ENCODE results near the gene PANK4. TPM values are rescaled to one million over a fixed set of nuclear protein-coding genes. Genes with fewer than 3 reads are reported as not detected.
"Not testable (repeated sequence)": the region's sequence is repeated elsewhere in the genome, so short reads cannot be mapped to it uniquely, and the experiment has no call there.

Gene PANK4
- total RNA-seq, 2 experiments from 2014 or later, result 42.9 to 47.0 TPM

DNA sequence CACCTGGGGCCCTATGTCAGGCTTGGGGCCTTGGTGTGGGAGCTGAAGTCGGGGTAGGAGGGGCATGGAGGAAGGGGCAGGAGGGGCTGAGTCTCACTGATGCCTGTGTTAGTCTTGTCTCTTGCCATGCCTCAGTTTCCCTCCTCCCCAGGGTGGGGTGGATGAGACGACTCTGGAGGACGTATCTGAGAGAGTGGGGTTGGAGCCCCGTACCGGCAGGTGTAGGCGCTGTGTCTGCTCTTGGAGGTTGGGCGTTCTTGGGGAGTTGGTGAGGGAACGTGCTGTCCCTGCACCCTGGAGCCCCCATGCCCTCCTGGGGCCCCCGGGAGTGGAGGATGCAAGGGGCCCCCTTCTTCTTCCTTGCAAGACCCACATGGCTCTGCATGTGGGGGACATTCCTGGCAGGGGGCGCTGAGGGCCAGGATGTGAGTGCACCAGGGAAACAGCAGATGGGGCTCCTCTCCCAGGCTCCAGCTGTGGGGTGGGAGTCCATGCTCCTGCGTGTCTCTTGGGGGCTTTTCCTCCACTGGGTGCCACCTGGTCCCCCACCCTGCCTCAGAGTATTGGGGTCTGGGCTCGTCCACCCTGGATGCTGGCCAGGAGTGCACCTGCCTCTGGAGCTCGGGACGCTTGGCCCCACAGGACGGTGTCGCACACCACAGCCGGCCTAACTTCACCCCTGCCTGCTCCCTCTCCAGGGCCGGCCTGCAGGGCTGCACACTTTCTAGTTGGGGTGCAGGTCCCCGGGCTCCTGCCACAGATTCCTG is 28.4 kb upstream of the PANK4 start:
- Mint-ChIP-seq H3K36me3 (ENCODE audit: low read depth) (peaks cover 20% of the 10 kb centered on the region), H3K27me3 (no peaks in the 10 kb centered on the region), H3K9me3 (no peaks in the 10 kb centered on the region), H3K4me1 (ENCODE audit: low read depth) (peaks cover 33% of the 10 kb centered on the region), H3K27ac (peak overlapping the region; percentile 98), H3K4me3 (peak overlapping the region; percentile 97)
- H3K9me3 ChIP-seq (ENCODE audit: control insufficient read depth in 1 of 2, insufficient read depth in 1 of 2, low read length in 2 of 2), result no peaks in the 10 kb centered on the region
- ChIA-PET POLR2A (interaction anchor here (1.3 to 5.7 kb wide), 6 partner anchors 8 to 163 kb away, joined by 3 to 133 read pairs (median 20); partner anchors contain the start of genes MORN1, PRXL2B and RER1), CTCF (interaction anchor here (1.0 to 3.0 kb wide), 5 partner anchors 10 to 89 kb away, joined by 3 to 38 read pairs (median 5); no protein-coding TSS in a partner anchor)
- H3K4me1 ChIP-seq (ENCODE audit: insufficient read depth, low read length), result peaks cover 58% of the 10 kb centered on the region
- H3K36me3 ChIP-seq (ENCODE audit: insufficient read depth, low read length), result peaks cover 24% of the 10 kb centered on the region
- DNase-seq, result peak in 13 of 14 experiments; percentile 23 to 79 (median 60)
- H3K27ac ChIP-seq (ENCODE audit: low read depth in 1 of 2, low read length in 2 of 2), result peak overlapping the region; percentile 96
- no peaks in the 10 kb centered on the region for H3K27me3 ChIP-seq (ENCODE audit: control insufficient read depth in 1 of 2, insufficient read depth in 2 of 2, low read length in 2 of 2)
- TF ChIP-seq, protein P1, sequence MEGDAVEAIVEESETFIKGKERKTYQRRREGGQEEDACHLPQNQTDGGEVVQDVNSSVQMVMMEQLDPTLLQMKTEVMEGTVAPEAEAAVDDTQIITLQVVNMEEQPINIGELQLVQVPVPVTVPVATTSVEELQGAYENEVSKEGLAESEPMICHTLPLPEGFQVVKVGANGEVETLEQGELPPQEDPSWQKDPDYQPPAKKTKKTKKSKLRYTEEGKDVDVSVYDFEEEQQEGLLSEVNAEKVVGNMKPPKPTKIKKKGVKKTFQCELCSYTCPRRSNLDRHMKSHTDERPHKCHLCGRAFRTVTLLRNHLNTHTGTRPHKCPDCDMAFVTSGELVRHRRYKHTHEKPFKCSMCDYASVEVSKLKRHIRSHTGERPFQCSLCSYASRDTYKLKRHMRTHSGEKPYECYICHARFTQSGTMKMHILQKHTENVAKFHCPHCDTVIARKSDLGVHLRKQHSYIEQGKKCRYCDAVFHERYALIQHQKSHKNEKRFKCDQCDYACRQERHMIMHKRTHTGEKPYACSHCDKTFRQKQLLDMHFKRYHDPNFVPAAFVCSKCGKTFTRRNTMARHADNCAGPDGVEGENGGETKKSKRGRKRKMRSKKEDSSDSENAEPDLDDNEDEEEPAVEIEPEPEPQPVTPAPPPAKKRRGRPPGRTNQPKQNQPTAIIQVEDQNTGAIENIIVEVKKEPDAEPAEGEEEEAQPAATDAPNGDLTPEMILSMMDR (IDR thresholded peaks at IDR 0.05), result peak; percentile 80
- ATAC-seq (ENCODE audit: poor library complexity), result peak; percentile 46
- H3K4me3 ChIP-seq (ENCODE audit: low read length), result peak overlapping the region; percentile 99
- intact Hi-C loops (cut with DNase I, micrococcal nuclease), result loop anchor here in 1 of 2 experiments (1.0 kb wide), 4 partner anchors 30 to 285 kb away; no protein-coding TSS in a partner anchor

DNA sequence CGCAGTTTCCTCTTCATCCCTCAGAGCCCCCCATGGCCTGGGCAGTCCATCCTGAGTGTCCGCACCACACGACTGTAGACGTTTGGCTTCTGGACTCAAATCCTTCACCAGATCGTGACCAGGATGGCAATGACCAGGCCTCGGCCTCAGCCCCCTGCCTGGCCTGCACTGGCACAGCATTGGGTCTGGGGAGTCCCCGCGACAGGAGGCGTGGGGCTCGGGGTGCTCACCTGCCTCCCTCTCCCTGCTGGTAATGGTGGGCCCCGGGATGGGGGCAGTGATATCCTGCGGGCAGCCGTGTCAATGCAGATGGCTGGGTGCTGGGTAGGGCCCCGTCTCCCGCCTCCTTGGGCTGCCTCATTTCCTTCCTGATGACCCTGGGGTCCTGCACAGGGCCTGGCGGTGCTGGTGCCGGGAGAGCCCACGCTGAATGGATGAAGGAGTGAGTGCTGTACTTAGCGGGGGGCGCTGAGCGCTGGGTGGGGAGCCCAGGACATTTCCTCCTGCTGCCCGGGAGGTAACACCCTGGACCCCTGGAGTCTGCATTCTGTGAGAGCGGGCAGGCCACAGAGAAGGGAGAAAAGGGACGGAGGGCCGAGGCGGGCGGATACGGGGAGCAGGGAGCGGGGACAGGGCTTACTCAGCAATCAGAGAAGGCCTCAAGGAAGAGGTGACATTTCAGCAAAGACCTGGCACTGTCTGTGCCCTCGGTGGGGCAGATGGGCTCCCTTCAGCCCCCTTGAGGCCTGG is 27.6 kb upstream of the PANK4 start:
- Histone ChIP-seq H3K9me3 (ENCODE audit: control insufficient read depth in 1 of 2, insufficient read depth in 1 of 2, low read length in 2 of 2) (no peaks in the 10 kb centered on the region), H3K27me3 (ENCODE audit: control insufficient read depth in 1 of 2, insufficient read depth in 2 of 2, low read length in 2 of 2) (no peaks in the 10 kb centered on the region), H3K36me3 (ENCODE audit: insufficient read depth, low read length) (peaks cover 16% of the 10 kb centered on the region), H3K4me3 (ENCODE audit: low read length) (no peak overlapping the region), H3K4me1 (ENCODE audit: insufficient read depth, low read length) (peaks cover 59% of the 10 kb centered on the region), H3K27ac (ENCODE audit: low read depth in 1 of 2, low read length in 2 of 2) (no peak overlapping the region)
- peaks cover 19% of the 10 kb centered on the region for H3K36me3 Mint-ChIP-seq (ENCODE audit: low read depth)
- peaks cover 35% of the 10 kb centered on the region for H3K4me1 Mint-ChIP-seq (ENCODE audit: low read depth)
- CTCF ChIA-PET, result interaction anchor here (1.0 to 3.0 kb wide), 3 partner anchors 31 to 90 kb away, joined by 3 to 38 read pairs (median 5); no protein-coding TSS in a partner anchor
- ATAC-seq (ENCODE audit: poor library complexity), result no peak
- H3K9me3 Mint-ChIP-seq, result no peaks in the 10 kb centered on the region
- TF ChIP-seq, protein P1 (IDR thresholded peaks at IDR 0.05), result no peak
- POLR2A ChIA-PET, result interaction anchor here (5.7 kb wide), 1 partner anchor 32 kb away, joined by 133 read pairs; the partner anchor contains the start of gene PRXL2B
- H3K27me3 Mint-ChIP-seq, result no peaks in the 10 kb centered on the region
- peak overlapping the region; percentile 98 for H3K27ac Mint-ChIP-seq
- intact Hi-C loops (cut with DNase I, micrococcal nuclease), result no loop called here
- peak overlapping the region; percentile 97 for H3K4me3 Mint-ChIP-seq
- no peak for DNase-seq

DNA sequence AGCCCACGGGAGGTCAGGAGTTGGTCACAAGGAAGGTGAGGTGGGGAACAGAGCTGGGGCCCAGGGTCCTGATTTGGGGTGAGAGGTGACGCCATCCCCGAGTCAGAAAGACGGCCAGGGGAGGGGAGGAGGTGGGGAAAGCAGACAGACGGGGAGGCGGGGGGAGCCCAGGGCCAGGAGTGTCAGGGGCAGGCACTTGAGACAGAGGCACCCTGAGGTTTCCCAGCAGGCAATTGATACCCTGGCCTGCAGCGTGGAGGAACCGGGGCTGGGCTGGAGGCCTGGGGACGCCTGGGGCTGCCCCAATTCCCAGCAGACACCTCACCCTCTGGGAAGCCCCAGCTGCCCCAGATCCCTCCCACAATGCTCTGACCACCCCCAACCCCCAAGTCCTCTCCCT is 26.7 kb upstream of the PANK4 start:
- H3K27me3 Mint-ChIP-seq; ATAC-seq (ENCODE audit: poor library complexity); H3K4me3 Mint-ChIP-seq; CTCF ChIA-PET; POLR2A ChIA-PET; intact Hi-C loops (cut with DNase I, micrococcal nuclease); H3K27ac ChIP-seq (ENCODE audit: low read depth in 1 of 2, low read length in 2 of 2); H3K4me3 ChIP-seq (ENCODE audit: low read length); DNase-seq; H3K27ac Mint-ChIP-seq; H3K9me3 ChIP-seq (ENCODE audit: control insufficient read depth in 1 of 2, insufficient read depth in 1 of 2, low read length in 2 of 2); H3K27me3 ChIP-seq (ENCODE audit: control insufficient read depth in 1 of 2, insufficient read depth in 2 of 2, low read length in 2 of 2); H3K9me3 Mint-ChIP-seq; H3K36me3 ChIP-seq (ENCODE audit: insufficient read depth, low read length): not testable (repeated sequence)
- peaks cover 13% of the 10 kb centered on the region for H3K36me3 Mint-ChIP-seq (ENCODE audit: low read depth)
- H3K4me1 Mint-ChIP-seq (ENCODE audit: low read depth), result peaks cover 42% of the 10 kb centered on the region
- peaks cover 58% of the 10 kb centered on the region for H3K4me1 ChIP-seq (ENCODE audit: insufficient read depth, low read length)
